H1 (cell line): ENCODE data around the gene KPRP. TPM values are rescaled to one million over a fixed set of nuclear protein-coding genes. Genes with fewer than 3 reads are reported as not detected.

Source experiments
- CTCF ChIA-PET: fragments of 300-600 bp; sonication (Branson Sonifier 250); formaldehyde crosslinking; loops from one replicate; lab custom pipeline; 2021; ENCODE audit not compliant: partially characterized antibody; lab: Charles Lee
- POLR2A ChIA-PET: fragments of 300-600 bp; sonication (Branson Sonifier 250); formaldehyde crosslinking; loops from one replicate; lab custom pipeline; 2021; ENCODE audit warnings: inconsistent platforms; ENCODE audit not compliant: partially characterized antibody; lab: Charles Lee
- DNase-seq, 2 experiments: peaks; one replicate each; pipeline versions ENCODE4 v3.0.0 to v3.0.0-alpha.2; 2010 to 2022; ENCODE audit warnings: low spot score in 2 of 2, low read depth in 1 of 2, mixed read lengths in 1 of 2
- FAIRE-seq: peaks from 2 replicates; lab custom pipeline; 2011; peaks lifted over from hg19 to GRCh38; lab: Jason Lieb, UNC
- H2AFZ ChIP-seq: 2 replicates; pipeline ENCODE4 v1.8.1; 2012; ENCODE audit warnings: low read length, inconsistent platforms
- H2AK5ac ChIP-seq: 2 replicates; pipeline ENCODE4 v1.6.1; 2013; ENCODE audit warnings: low read depth, low read length
- H2BK120ac ChIP-seq: replicated peaks from 2 replicates; pipeline ENCODE3; 2013; ENCODE audit warnings: low read depth, low read length, inconsistent platforms
- H2BK12ac ChIP-seq: 2 replicates; pipeline ENCODE4 v1.6.1; 2013; ENCODE audit warnings: low read depth, low read length
- H2BK15ac ChIP-seq: 2 replicates; pipeline ENCODE4 v1.6.1; 2013; ENCODE audit warnings: low read length
- H2BK20ac ChIP-seq: 2 replicates; pipeline ENCODE4 v1.6.1; 2013; ENCODE audit warnings: low read length
- H2BK5ac ChIP-seq: 2 replicates; pipeline ENCODE4 v1.6.1; 2013; ENCODE audit warnings: low read depth, low read length
- H3K14ac ChIP-seq: 2 replicates; pipeline ENCODE4 v1.6.1; 2013; ENCODE audit warnings: inconsistent platforms; ENCODE audit not compliant: insufficient read length
- H3K18ac ChIP-seq: 2 replicates; pipeline ENCODE4 v1.6.1; 2013; ENCODE audit warnings: low read length; ENCODE audit errors: extremely low read depth
- H3K23ac ChIP-seq: 2 replicates; pipeline ENCODE4 v1.6.1; 2013; ENCODE audit warnings: inconsistent platforms; ENCODE audit not compliant: insufficient read length
- H3K23me2 ChIP-seq: 2 replicates; pipeline ENCODE4 v1.6.1; 2013; ENCODE audit warnings: low read depth, low read length
- H3K27ac ChIP-seq: 2 replicates; pipeline ENCODE4 v1.6.1; 2011; ENCODE audit warnings: low read depth, low read length, inconsistent platforms
- H3K27me3 ChIP-seq, 4 experiments: replicated peaks in 1 of 4; 1 replicate in 1 of 4; 2 replicates in 3 of 4; pipeline versions ENCODE4 v1.6.1 to v1.8.1; 2011 to 2013; ENCODE audit warnings: low read length in 3 of 4, mild to moderate bottlenecking in 3 of 4, inconsistent platforms in 2 of 4, mixed read lengths in 2 of 4, moderate library complexity in 1 of 4; ENCODE audit not compliant: control insufficient read depth in 3 of 4, insufficient read depth in 3 of 4; ENCODE audit errors: extremely low read depth in 1 of 4
- H3K36me3 ChIP-seq, 4 experiments: 2 replicates each; pipeline versions ENCODE4 v1.6.1 to v1.8.1; 2011 to 2013; ENCODE audit warnings: mild to moderate bottlenecking in 4 of 4, low read length in 3 of 4, moderate library complexity in 2 of 4, control low read depth in 1 of 4, inconsistent platforms in 1 of 4; ENCODE audit not compliant: insufficient read depth in 4 of 4, control insufficient read depth in 2 of 4
- H3K4ac ChIP-seq: replicated peaks from 2 replicates; pipeline ENCODE3; 2013; ENCODE audit warnings: low read length, low read depth, mixed read lengths, inconsistent platforms; ENCODE audit not compliant: insufficient read length
- H3K4me1 ChIP-seq, 4 experiments: replicated peaks in 1 of 4; 1 replicate in 1 of 4; 2 replicates in 3 of 4; pipeline versions ENCODE4 v1.6.1 to v1.8.1; 2011 to 2013; ENCODE audit warnings: low read length in 3 of 4, inconsistent platforms in 2 of 4, mixed read lengths in 1 of 4; ENCODE audit not compliant: insufficient read depth in 4 of 4, control insufficient read depth in 3 of 4
- H3K4me2 ChIP-seq, 2 experiments: 2 replicates each; pipeline versions ENCODE4 v1.6.1 to v1.8.1; 2011 to 2013; ENCODE audit warnings: low read depth in 2 of 2, low read length in 2 of 2, control low read depth in 1 of 2, inconsistent platforms in 1 of 2, mild to moderate bottlenecking in 1 of 2; ENCODE audit not compliant: insufficient read depth in 1 of 2
- H3K4me3 ChIP-seq, 4 experiments: fragments of 200-600, 300-600 bp in 1 of 4; sonication (generic), shearing (Covaris generic), sonication (Bioruptor Twin) in 1 of 4; 2 replicates each; pipeline versions ENCODE4 v1.5.1 to v1.8.1; 2011 to 2016; ENCODE audit warnings: low read length in 4 of 4, low read depth in 3 of 4, control low read depth in 2 of 4, inconsistent platforms in 2 of 4, mild to moderate bottlenecking in 2 of 4, mixed read lengths in 1 of 4, moderate library complexity in 1 of 4; ENCODE audit not compliant: insufficient read depth in 2 of 4; ENCODE audit errors: extremely low read depth in 1 of 4
- H3K56ac ChIP-seq: replicated peaks from 2 replicates; pipeline ENCODE3; 2013; ENCODE audit warnings: low read depth, mild to moderate bottlenecking, mixed read lengths, low read length, inconsistent platforms; ENCODE audit not compliant: insufficient read length
- H3K79me1 ChIP-seq: 2 replicates; pipeline ENCODE4 v1.6.1; 2013; ENCODE audit warnings: low read depth, low read length, control low read depth
- H3K79me2 ChIP-seq, 2 experiments: 2 replicates each; pipeline versions ENCODE4 v1.6.1 to v1.8.1; 2012 to 2013; ENCODE audit warnings: low read length in 2 of 2, mild to moderate bottlenecking in 2 of 2, inconsistent platforms in 1 of 2; ENCODE audit not compliant: insufficient read depth in 2 of 2, control insufficient read depth in 1 of 2
- H3K9ac ChIP-seq, 4 experiments: replicated peaks in 1 of 4; 1 replicate in 1 of 4; 2 replicates in 3 of 4; pipeline versions ENCODE4 v1.6.1 to v1.8.1; 2011 to 2013; ENCODE audit warnings: low read depth in 3 of 4, low read length in 3 of 4, control low read depth in 2 of 4, mild to moderate bottlenecking in 2 of 4, moderate library complexity in 2 of 4, inconsistent platforms in 1 of 4; ENCODE audit errors: extremely low read depth in 1 of 4
- H3K9me3 ChIP-seq, 2 experiments: 2 replicates each; pipeline versions ENCODE4 v1.6.1 to v1.8.1; 2012 to 2013; ENCODE audit warnings: mild to moderate bottlenecking in 2 of 2, moderate library complexity in 2 of 2, control low read depth in 1 of 2, inconsistent platforms in 1 of 2, low read depth in 1 of 2, low read length in 1 of 2, mixed read lengths in 1 of 2; ENCODE audit not compliant: insufficient read depth in 2 of 2
- H4K20me1 ChIP-seq, 2 experiments: replicated peaks in 1 of 2; 2 replicates each; pipeline versions ENCODE3 to v1.8.1; 2011 to 2013; ENCODE audit warnings: inconsistent platforms in 2 of 2, low read length in 2 of 2, mild to moderate bottlenecking in 1 of 2; ENCODE audit not compliant: insufficient read depth in 2 of 2, control insufficient read depth in 1 of 2
- H4K5ac ChIP-seq: 2 replicates; pipeline ENCODE4 v1.6.1; 2013; ENCODE audit warnings: low read length, low read depth, mixed read lengths, inconsistent platforms; ENCODE audit not compliant: insufficient read length
- H4K8ac ChIP-seq: 2 replicates; pipeline ENCODE4 v1.8.0; 2013; ENCODE audit warnings: mild to moderate bottlenecking, moderate library complexity, low read length, inconsistent platforms; ENCODE audit not compliant: insufficient read depth; ENCODE audit errors: extremely low read depth
- H4K91ac ChIP-seq: replicated peaks from 2 replicates; pipeline ENCODE3; 2013; ENCODE audit warnings: low read length, mixed read lengths, inconsistent platforms; ENCODE audit not compliant: insufficient read length
- CHD2 ChIP-seq: IDR thresholded peaks from 2 replicates; pipeline ENCODE4 v1.6.1; 2012; ENCODE audit warnings: low read length, improper control_type of control experiment
- CTBP2 ChIP-seq: IDR thresholded peaks from 2 replicates; pipeline ENCODE4 v1.7.0; 2011; ENCODE audit warnings: borderline replicate concordance, mild to moderate bottlenecking, moderate library complexity, mixed read lengths, low read length; ENCODE audit not compliant: insufficient read depth, insufficient read length
- EGR1 ChIP-seq: IDR thresholded peaks from 2 replicates; pipeline ENCODE4 v1.6.1; 2011; ENCODE audit warnings: low read depth, low read length, borderline replicate concordance
- KDM4A ChIP-seq: IDR thresholded peaks from one replicate; pipeline ENCODE4 v1.7.1; 2012; ENCODE audit warnings: low read depth, mild to moderate bottlenecking, moderate library complexity, low read length, inconsistent platforms; ENCODE audit not compliant: severe bottlenecking
- POU5F1 ChIP-seq: IDR thresholded peaks from 2 replicates; pipeline ENCODE4 v1.6.1; 2011; ENCODE audit warnings: low read depth, mild to moderate bottlenecking, low read length, moderate library complexity
- SIX5 ChIP-seq: IDR thresholded peaks from 2 replicates; pipeline ENCODE4 v1.6.1; 2011; ENCODE audit warnings: mild to moderate bottlenecking, low read depth, low read length
- SP1 ChIP-seq: IDR thresholded peaks from 2 replicates; pipeline ENCODE4 v1.6.1; 2011; ENCODE audit warnings: low read depth, low read length
- SP2 ChIP-seq: IDR thresholded peaks from 2 replicates; pipeline ENCODE4 v1.6.1; 2012; ENCODE audit warnings: mild to moderate bottlenecking, low read length, inconsistent platforms
- SRF ChIP-seq: IDR thresholded peaks from 2 replicates; pipeline ENCODE4 v1.6.1; 2011; ENCODE audit warnings: mild to moderate bottlenecking, low read depth, low read length, moderate library complexity
- WGBS, 2 experiments: shearing (Covaris generic) in 1 of 2; methylation state at CpG; one replicate each; pipeline versions ENCODE4 v1.1.6 to v1.1.7; 2013 to 2015; ENCODE audit warnings: low lambda C conversion rate in 2 of 2, mixed read lengths in 2 of 2, inconsistent platforms in 1 of 2, low coverage in 1 of 2, missing lambda C conversion rate in 1 of 2; ENCODE audit not compliant: insufficient replicate concordance in 2 of 2, insufficient coverage in 1 of 2, insufficient read length in 1 of 2; ENCODE audit errors: extremely low coverage in 1 of 2, missing lambda C conversion rate in 1 of 2; 5-methylcytosine and 5-hydroxymethylcytosine counted together
- polyA plus RNA-seq, 7 experiments: library from polyadenylated mRNA; depleted of rRNA in 3 of 7; stranded (reverse) in 5 of 7; unstranded in 2 of 7; fragments of >200 nt in 5 of 7; fragments of 200-250 nt in 2 of 7; gene quantifications; 1 replicate in 5 of 7; 2 replicates in 1 of 7; 4 replicates in 1 of 7; pipeline versions ENCODE4 v1.2.1 to v1.2.3, GENCODE V29; 2011 to 2013; ENCODE audit warnings: missing spikeins in 2 of 7, mixed read lengths in 2 of 7
- total RNA-seq: library from RNA; stranded (reverse); fragmentation: NEBNext Ultra II Directional; extraction: Animal tissue kit (Norgen Biotek cat#: 25700); gene quantifications from 2 replicates; pipeline ENCODE4 v1.2.1, GENCODE V29; 2021
- TF ChIP-seq, protein P1 (sequence below): IDR thresholded peaks from 2 replicates; pipeline ENCODE4 v1.6.1; 2011; ENCODE audit warnings: low read length, improper control_type of control experiment
- TF ChIP-seq, protein P2 (sequence below): IDR thresholded peaks from 2 replicates; pipeline ENCODE4 v1.6.1; 2012; ENCODE audit warnings: low read length, inconsistent platforms
- TF ChIP-seq, protein P3 (sequence below): IDR thresholded peaks from 2 replicates; pipeline ENCODE4 v1.6.1; 2012; ENCODE audit warnings: inconsistent platforms

The KPRP gene
- total and polyA plus RNA-seq, 2 of the 8 experiments (the other 6 are each of a cell fraction or from before 2014, with no cell fraction given) = not detected

DNA sequence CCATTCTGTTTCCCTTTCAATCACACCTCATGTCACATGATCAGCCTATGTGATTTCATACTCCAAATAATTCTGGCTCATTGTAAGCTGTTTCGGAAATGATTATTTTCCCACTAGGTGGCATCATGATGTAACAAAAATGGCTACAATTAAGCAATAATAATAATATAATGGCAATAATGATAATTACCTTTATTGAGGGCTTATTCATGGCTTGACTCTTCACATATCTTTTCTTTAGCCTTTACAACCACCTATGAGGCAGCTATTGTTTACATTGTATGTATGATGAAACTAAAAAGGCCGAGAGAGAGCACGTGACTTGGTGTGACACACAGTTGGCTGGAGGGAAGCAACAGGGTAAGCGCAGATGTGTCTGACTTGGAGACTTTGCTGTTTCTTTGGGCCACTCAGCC lies 12.5 kb upstream of the KPRP start:
- Histone ChIP-seq H3K56ac (no peak overlapping the region), H3K9me3 (peaks cover 79 to 87% of the 10 kb centered on the region in 2 experiments), H2BK120ac (no peak overlapping the region), H3K4me2 (no peak overlapping the region), H3K23me2 (no peaks in the 10 kb centered on the region), H3K4me1 (no peaks in the 10 kb centered on the region), H2BK15ac (no peak overlapping the region), H3K18ac (no peak overlapping the region), H3K4me3 (no peak overlapping the region), H3K14ac (no peak overlapping the region), H3K27ac (no peak overlapping the region), H2BK20ac (no peak overlapping the region), H3K4ac (no peak overlapping the region), H3K36me3 (no peaks in the 10 kb centered on the region; a peak in 1 of 8 replicates), H4K91ac (no peak overlapping the region), H2BK5ac (no peak overlapping the region), H3K9ac (no peak overlapping the region), H2AK5ac (no peak overlapping the region), H3K79me1 (no peaks in the 10 kb centered on the region), H4K8ac (no peak overlapping the region), H4K5ac (no peak overlapping the region), H2BK12ac (no peak overlapping the region), H3K23ac (no peak overlapping the region), H3K79me2 (no peaks in the 10 kb centered on the region), H2AFZ (no peak overlapping the region), H3K27me3 (no peaks in the 10 kb centered on the region), H4K20me1 (no peaks in the 10 kb centered on the region)
- WGBS, 2 experiments = 86% methylated on average over 4 of the region's 4 CpGs; no CpG with 5 or more reads in 1 of the 2 experiments
- ChIA-PET POLR2A (no interaction called here), CTCF (no interaction called here)
- FAIRE-seq (no peak), DNase-seq (no peak)
- TF ChIP-seq, protein P1, sequence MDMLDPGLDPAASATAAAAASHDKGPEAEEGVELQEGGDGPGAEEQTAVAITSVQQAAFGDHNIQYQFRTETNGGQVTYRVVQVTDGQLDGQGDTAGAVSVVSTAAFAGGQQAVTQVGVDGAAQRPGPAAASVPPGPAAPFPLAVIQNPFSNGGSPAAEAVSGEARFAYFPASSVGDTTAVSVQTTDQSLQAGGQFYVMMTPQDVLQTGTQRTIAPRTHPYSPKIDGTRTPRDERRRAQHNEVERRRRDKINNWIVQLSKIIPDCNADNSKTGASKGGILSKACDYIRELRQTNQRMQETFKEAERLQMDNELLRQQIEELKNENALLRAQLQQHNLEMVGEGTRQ = no peak
- no peak for TF ChIP-seq SP1
- no peak for TF ChIP-seq POU5F1
- no peak for TF ChIP-seq SRF
- TF ChIP-seq EGR1 = no peak
- TF ChIP-seq KDM4A = no peak
- TF ChIP-seq SP2 = no peak
- TF ChIP-seq SIX5 = no peak
- no peak for TF ChIP-seq CTBP2
- TF ChIP-seq, protein P2, sequence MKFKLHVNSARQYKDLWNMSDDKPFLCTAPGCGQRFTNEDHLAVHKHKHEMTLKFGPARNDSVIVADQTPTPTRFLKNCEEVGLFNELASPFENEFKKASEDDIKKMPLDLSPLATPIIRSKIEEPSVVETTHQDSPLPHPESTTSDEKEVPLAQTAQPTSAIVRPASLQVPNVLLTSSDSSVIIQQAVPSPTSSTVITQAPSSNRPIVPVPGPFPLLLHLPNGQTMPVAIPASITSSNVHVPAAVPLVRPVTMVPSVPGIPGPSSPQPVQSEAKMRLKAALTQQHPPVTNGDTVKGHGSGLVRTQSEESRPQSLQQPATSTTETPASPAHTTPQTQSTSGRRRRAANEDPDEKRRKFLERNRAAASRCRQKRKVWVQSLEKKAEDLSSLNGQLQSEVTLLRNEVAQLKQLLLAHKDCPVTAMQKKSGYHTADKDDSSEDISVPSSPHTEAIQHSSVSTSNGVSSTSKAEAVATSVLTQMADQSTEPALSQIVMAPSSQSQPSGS = no peak
- TF ChIP-seq, protein P3, sequence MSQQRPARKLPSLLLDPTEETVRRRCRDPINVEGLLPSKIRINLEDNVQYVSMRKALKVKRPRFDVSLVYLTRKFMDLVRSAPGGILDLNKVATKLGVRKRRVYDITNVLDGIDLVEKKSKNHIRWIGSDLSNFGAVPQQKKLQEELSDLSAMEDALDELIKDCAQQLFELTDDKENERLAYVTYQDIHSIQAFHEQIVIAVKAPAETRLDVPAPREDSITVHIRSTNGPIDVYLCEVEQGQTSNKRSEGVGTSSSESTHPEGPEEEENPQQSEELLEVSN = no peak
- TF ChIP-seq CHD2 = no peak
